Fibroblast of lung (primary cell): ENCODE results near the gene CYB5RL. TPM values are rescaled to one million over a fixed set of nuclear protein-coding genes. Genes with fewer than 3 reads are reported as not detected.

ENCODE experiments used
- DNase-seq, 2 donors: peaks; one replicate each; pipeline versions ENCODE4 v3.0.0 to v3.0.0-alpha.2; 2010; ENCODE audit warnings: low read depth in 2 of 2
- H2AFZ ChIP-seq: 2 replicates; pipeline ENCODE4 v1.5.1; 2012; ENCODE audit warnings: low read length, control low read depth, inconsistent platforms
- H3K27ac ChIP-seq: 2 replicates; pipeline ENCODE4 v1.5.1; 2011; ENCODE audit warnings: low read length, control low read depth; ENCODE audit not compliant: insufficient read depth
- H3K27me3 ChIP-seq: 2 replicates; pipeline ENCODE4 v1.5.1; 2011; ENCODE audit warnings: mild to moderate bottlenecking, low read length; ENCODE audit not compliant: control insufficient read depth, insufficient read depth
- H3K36me3 ChIP-seq: 2 replicates; pipeline ENCODE4 v1.5.1; 2011; ENCODE audit warnings: low read length; ENCODE audit not compliant: control insufficient read depth, insufficient read depth
- H3K4me1 ChIP-seq: 2 replicates; pipeline ENCODE4 v1.5.1; 2011; ENCODE audit warnings: low read length; ENCODE audit not compliant: control insufficient read depth, insufficient read depth; ENCODE audit errors: extremely low read depth
- H3K4me2 ChIP-seq: 2 replicates; pipeline ENCODE4 v1.5.1; 2011; ENCODE audit warnings: low read length, control low read depth; ENCODE audit not compliant: insufficient read depth; ENCODE audit errors: extremely low read depth
- H3K4me3 ChIP-seq, 4 experiments: fragments of 200-600 bp in 1 of 4; sonication (generic) in 1 of 4; replicated peaks in 1 of 4; 2 replicates each; pipeline ENCODE4 v1.5.1; 2011 to 2016; ENCODE audit warnings: low read length in 4 of 4, low read depth in 3 of 4, mild to moderate bottlenecking in 3 of 4, control low read depth in 2 of 4, inconsistent platforms in 1 of 4, mixed read lengths in 1 of 4; ENCODE audit not compliant: insufficient read depth in 1 of 4; ENCODE audit errors: control extremely low read depth in 1 of 4
- H3K79me2 ChIP-seq: 2 replicates; pipeline ENCODE4 v1.5.1; 2012; ENCODE audit warnings: mild to moderate bottlenecking, low read length, inconsistent platforms; ENCODE audit not compliant: control insufficient read depth, insufficient read depth
- H3K9ac ChIP-seq: 2 replicates; pipeline ENCODE4 v1.5.1; 2011; ENCODE audit warnings: mild to moderate bottlenecking, low read length, control low read depth; ENCODE audit not compliant: insufficient read depth
- H3K9me3 ChIP-seq: 2 replicates; pipeline ENCODE4 v1.5.1; 2012; ENCODE audit warnings: low read depth, low read length; ENCODE audit not compliant: control insufficient read depth, insufficient read depth
- H4K20me1 ChIP-seq: 2 replicates; pipeline ENCODE4 v1.5.1; 2011; ENCODE audit warnings: low read length; ENCODE audit not compliant: control insufficient read depth, insufficient read depth; ENCODE audit errors: extremely low read depth
- CTCF ChIP-seq, 2 donors: IDR thresholded peaks in 1 of 2; conservative IDR thresholded peaks in 1 of 2; 1 replicate in 1 of 2; 2 replicates in 1 of 2; pipeline ENCODE4 v1.5.1; 2011 to 2012; ENCODE audit warnings: low read length in 2 of 2, control low read depth in 1 of 2, inconsistent platforms in 1 of 2, low read depth in 1 of 2, mild to moderate bottlenecking in 1 of 2
- EZH2 ChIP-seq: IDR thresholded peaks from 2 replicates; pipeline ENCODE4 v1.5.1; 2012; ENCODE audit warnings: low read length, control low read depth, mild to moderate bottlenecking; ENCODE audit errors: missing control alignments
- polyA plus RNA-seq, 2 donors: library from polyadenylated mRNA; depleted of rRNA in 1 of 2; stranded (reverse) in 1 of 2; unstranded in 1 of 2; fragments of >200 nt; gene quantifications; 2 replicates each; pipeline ENCODE4 v1.2.1, GENCODE V29; 2011 to 2012; ENCODE audit warnings: missing spikeins in 1 of 2
- total RNA-seq: library from RNA; depleted of rRNA; stranded (reverse); fragments of >200 nt; gene quantifications from 2 replicates; pipeline ENCODE4 v1.2.1, GENCODE V29; 2014

The CYB5RL gene
- total and polyA plus RNA-seq, 2 donors (not counting 1 experiment from before 2014, with no cell fraction given) = 4.1 to 6.6 TPM

- peaks cover 1% of the 10 kb centered on the region for H3K36me3 ChIP-seq
- H3K9me3 ChIP-seq = no peaks in the 10 kb centered on the region
- peaks cover 17% of the 10 kb centered on the region for H3K4me1 ChIP-seq
- no peak overlapping the region for H3K9ac ChIP-seq
- TF ChIP-seq EZH2 = no peak
- TF ChIP-seq CTCF (conservative IDR thresholded peaks at IDR 0.05 in 1 of 2, IDR thresholded peaks at IDR 0.05 in 1 of 2; ENCODE audit: low read depth in 1 of 2, low read length in 2 of 2) = no peak
- no peaks in the 10 kb centered on the region for H4K20me1 ChIP-seq
- no peak overlapping the region for H3K27ac ChIP-seq
- no peak overlapping the region for H3K4me2 ChIP-seq
- no peaks in the 10 kb centered on the region for H3K27me3 ChIP-seq
- H3K4me3 ChIP-seq = no peak overlapping the region
- DNase-seq = no peak
- H3K79me2 ChIP-seq = no peaks in the 10 kb centered on the region
- no peak overlapping the region for H2AFZ ChIP-seq
These were observed 48.2 kb upstream of the CYB5RL start for GRCh38 chr1:54247863-54248515.

- Histone ChIP-seq H3K4me3 (no peak overlapping the region), H3K79me2 (no peaks in the 10 kb centered on the region)
These were observed 46.4 kb upstream of the CYB5RL start for GRCh38 chr1:54246116-54246721.

GRCh38 chr1:54245501-54245900 lies 45.7 kb upstream of the CYB5RL start:
- Histone ChIP-seq H3K9me3 (no peaks in the 10 kb centered on the region), H2AFZ (no peak overlapping the region), H3K36me3 (peaks cover 3% of the 10 kb centered on the region), H3K4me2 (no peak overlapping the region), H3K27ac (no peak overlapping the region), H3K27me3 (no peaks in the 10 kb centered on the region), H3K4me1 (peaks cover 8% of the 10 kb centered on the region), H4K20me1 (no peaks in the 10 kb centered on the region), H3K79me2 (no peaks in the 10 kb centered on the region), H3K9ac (no peak overlapping the region), H3K4me3 (no peak overlapping the region)
- peak in 1 of 2 donors; percentile 18 for DNase-seq
- TF ChIP-seq CTCF (conservative IDR thresholded peaks at IDR 0.05 in 1 of 2, IDR thresholded peaks at IDR 0.05 in 1 of 2; ENCODE audit: low read depth in 1 of 2, low read length in 2 of 2) (no peak), EZH2 (no peak)

More at GRCh38 chr1:54246116-54246721, 46.4 kb upstream of the CYB5RL start:
- Histone ChIP-seq H3K4me1 (peaks cover 13% of the 10 kb centered on the region), H3K4me2 (no peak overlapping the region), H3K27ac (no peak overlapping the region), H2AFZ (no peak overlapping the region), H3K27me3 (no peaks in the 10 kb centered on the region), H3K9me3 (no peaks in the 10 kb centered on the region), H4K20me1 (no peaks in the 10 kb centered on the region), H3K36me3 (peaks cover 3% of the 10 kb centered on the region), H3K9ac (no peak overlapping the region)
- no peak for DNase-seq
- TF ChIP-seq CTCF (conservative IDR thresholded peaks at IDR 0.05 in 1 of 2, IDR thresholded peaks at IDR 0.05 in 1 of 2; ENCODE audit: low read depth in 1 of 2, low read length in 2 of 2) (no peak), EZH2 (no peak)
